HUES64 (cell line): ENCODE data around the gene ATP10D.

Experiments
- H3K27ac ChIP-seq: 2 replicates; pipeline ENCODE4 v1.7.0; 2013; ENCODE audit warnings: low read depth, low read length, inconsistent platforms
- H3K27me3 ChIP-seq: 2 replicates; pipeline ENCODE4 v1.6.1; 2013; ENCODE audit warnings: mild to moderate bottlenecking, low read length; ENCODE audit not compliant: insufficient read depth
- H3K36me3 ChIP-seq: 2 replicates; pipeline ENCODE4 v1.6.1; 2013; ENCODE audit warnings: mild to moderate bottlenecking, low read length; ENCODE audit not compliant: insufficient read depth
- H3K4me1 ChIP-seq: 2 replicates; pipeline ENCODE4 v1.6.1; 2013; ENCODE audit warnings: mild to moderate bottlenecking, low read length, moderate library complexity; ENCODE audit not compliant: insufficient read depth
- H3K4me3 ChIP-seq: 2 replicates; pipeline ENCODE4 v1.5.1; 2013; ENCODE audit warnings: mild to moderate bottlenecking, low read length, moderate library complexity
- H3K9ac ChIP-seq: 2 replicates; pipeline ENCODE4 v1.6.1; 2013; ENCODE audit warnings: mild to moderate bottlenecking, low read depth, low read length
- H3K9me3 ChIP-seq: 2 replicates; pipeline ENCODE4 v1.6.1; 2013; ENCODE audit warnings: low read depth, low read length; ENCODE audit not compliant: insufficient read depth
- WGBS: fragments of 150-250, 120-280 bp; methylation state at CpG from one replicate; pipeline ENCODE4 v1.1.7; 2013; ENCODE audit warnings: missing lambda C conversion rate; 5-methylcytosine and 5-hydroxymethylcytosine counted together

The ATP10D gene

DNA sequence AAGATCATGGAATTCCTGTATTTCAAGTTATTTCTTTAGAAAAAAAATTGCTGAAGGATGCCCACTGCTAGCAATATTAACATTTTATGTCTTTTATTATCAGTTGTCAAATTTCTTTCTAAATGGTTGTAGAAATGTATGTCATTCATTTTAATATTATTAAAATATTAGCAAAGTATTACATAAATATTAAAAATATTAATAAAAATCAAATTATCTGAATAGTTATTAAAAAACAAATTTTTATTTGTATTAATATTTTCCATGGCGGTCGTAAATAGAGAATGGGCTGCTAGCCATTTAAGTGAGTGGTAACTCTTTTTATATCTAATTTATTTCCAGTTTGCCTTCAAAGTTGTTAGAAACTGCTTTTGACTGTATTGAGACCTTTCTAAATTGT, 72.2 kb downstream of the ATP10D start:
- Histone ChIP-seq H3K27ac (no peak overlapping the region), H3K4me1 (no peaks in the 10 kb centered on the region), H3K4me3 (no peak overlapping the region), H3K9ac (no peak overlapping the region), H3K36me3 (no peaks in the 10 kb centered on the region), H3K9me3 (no peaks in the 10 kb centered on the region), H3K27me3 (no peaks in the 10 kb centered on the region)
- WGBS, result no CpG with 5 or more reads among the region's 2 CpGs

DNA sequence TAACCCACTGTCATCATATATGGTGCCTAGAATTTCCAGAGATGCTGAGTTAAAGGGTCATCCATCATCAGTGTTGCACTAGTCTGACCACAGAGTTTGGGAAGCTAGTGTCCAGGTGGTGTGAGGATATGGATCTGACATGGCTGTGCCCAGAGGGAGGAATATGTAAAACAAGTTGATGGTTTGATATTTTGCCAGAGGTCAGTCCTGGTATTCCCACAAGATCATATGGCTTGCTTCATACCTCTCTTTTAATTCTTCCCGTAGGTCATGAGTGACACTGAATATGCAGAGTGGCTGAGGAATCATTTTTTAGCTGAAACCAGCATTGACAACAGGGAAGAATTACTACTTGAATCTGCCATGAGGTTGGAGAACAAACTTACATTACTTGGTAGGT, 75.6 kb downstream of the ATP10D start:
- H3K4me3 ChIP-seq, result no peak overlapping the region
- no peaks in the 10 kb centered on the region for H3K9me3 ChIP-seq
- WGBS, result 100% methylated on average over 1 of the region's 1 CpG
- no peaks in the 10 kb centered on the region for H3K4me1 ChIP-seq
- no peaks in the 10 kb centered on the region for H3K27me3 ChIP-seq
- H3K27ac ChIP-seq, result no peak overlapping the region
- H3K9ac ChIP-seq, result no peak overlapping the region
- H3K36me3 ChIP-seq, result no peaks in the 10 kb centered on the region

DNA sequence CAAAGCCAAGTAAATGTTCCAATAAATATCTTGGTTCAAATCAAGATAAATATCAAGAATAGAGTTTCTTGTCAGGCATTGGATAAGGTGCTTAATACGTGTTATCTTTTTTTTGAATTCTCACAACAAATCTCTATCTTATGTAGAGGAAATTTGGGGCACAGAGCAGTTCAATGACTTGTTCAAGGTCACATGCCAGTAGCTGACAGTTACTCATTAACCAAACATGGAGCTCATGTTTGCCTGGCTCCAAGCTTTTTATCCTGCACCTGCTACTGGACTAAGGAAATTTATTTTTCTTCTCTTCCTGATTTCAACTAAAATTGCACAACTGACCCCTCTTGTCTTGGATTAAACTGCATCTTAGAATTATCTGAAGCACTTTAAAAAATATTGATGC, 76.3 kb downstream of the ATP10D start:
- Histone ChIP-seq H3K9ac (no peak overlapping the region), H3K4me1 (no peaks in the 10 kb centered on the region), H3K4me3 (no peak overlapping the region), H3K27me3 (no peaks in the 10 kb centered on the region), H3K36me3 (no peaks in the 10 kb centered on the region), H3K9me3 (no peaks in the 10 kb centered on the region), H3K27ac (no peak overlapping the region)
- WGBS, result no CpG with 5 or more reads among the region's 1 CpG

DNA sequence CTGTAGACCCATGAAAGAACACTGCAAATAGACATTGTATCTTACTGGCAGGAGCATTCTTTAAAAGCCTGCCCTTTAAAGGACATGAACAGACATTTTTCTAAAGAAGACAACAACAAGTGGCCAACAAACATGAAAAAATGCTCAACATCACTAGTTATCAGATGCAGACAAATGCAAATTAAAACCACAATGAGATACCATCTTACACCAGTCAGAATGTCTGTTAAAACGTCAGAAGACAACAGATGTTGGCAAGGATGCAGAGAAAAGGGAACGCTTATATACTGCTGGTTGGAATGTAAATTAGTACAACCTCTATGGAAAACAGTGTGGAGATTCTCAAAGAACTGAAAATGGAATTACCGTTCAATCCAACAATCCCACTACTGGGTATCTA, 77.2 kb downstream of the ATP10D start:
- H3K9me3 ChIP-seq, result no peaks in the 10 kb centered on the region
- no peak overlapping the region for H3K9ac ChIP-seq
- H3K36me3 ChIP-seq, result no peaks in the 10 kb centered on the region
- no peak overlapping the region for H3K27ac ChIP-seq
- H3K4me1 ChIP-seq, result no peaks in the 10 kb centered on the region
- H3K27me3 ChIP-seq, result no peaks in the 10 kb centered on the region
- H3K4me3 ChIP-seq, result no peak overlapping the region
- 89% methylated on average over 3 of the region's 3 CpGs for WGBS

DNA sequence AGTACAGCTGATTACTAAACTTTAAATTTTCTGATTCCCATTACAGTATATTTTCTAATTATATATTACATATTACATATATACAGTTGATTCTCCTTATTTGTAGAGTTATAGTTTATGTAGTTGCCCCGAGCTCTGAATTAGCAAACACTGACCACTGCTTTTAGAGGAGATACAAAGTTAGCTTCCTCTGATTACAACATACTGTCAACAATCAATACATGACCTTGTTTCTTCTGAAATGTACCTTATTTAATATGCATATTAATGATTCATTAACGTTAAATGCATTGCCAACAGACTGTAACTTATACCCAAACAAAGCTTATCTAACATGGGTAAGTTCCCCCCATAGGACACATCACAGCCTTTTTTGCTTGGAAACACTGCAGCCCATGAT, 81.5 kb downstream of the ATP10D start:
- no peaks in the 10 kb centered on the region for H3K36me3 ChIP-seq
- H3K4me1 ChIP-seq, result no peaks in the 10 kb centered on the region
- H3K9me3 ChIP-seq, result no peaks in the 10 kb centered on the region
- no peak overlapping the region for H3K9ac ChIP-seq
- H3K27ac ChIP-seq, result no peak overlapping the region
- no peak overlapping the region for H3K4me3 ChIP-seq
- no peaks in the 10 kb centered on the region for H3K27me3 ChIP-seq
- WGBS, result 96% methylated on average over 1 of the region's 2 CpGs

DNA sequence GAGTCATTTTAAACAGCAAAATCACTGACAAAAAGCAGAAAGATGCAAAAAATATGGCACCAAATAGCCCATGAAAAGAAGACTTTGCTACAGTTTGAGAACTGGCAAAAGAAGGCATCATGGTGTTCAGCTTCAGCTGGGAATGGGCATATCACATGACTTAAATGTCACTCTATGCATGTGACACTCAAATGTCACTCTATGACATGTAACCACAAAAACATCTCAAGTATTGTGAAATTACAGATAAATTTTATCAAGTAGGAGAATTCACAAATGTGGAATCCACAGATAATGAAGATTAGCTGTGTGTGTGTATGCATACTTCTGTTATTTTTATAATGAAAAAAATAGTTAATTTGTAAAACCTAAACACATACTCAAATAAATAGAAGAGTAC, 81.9 kb downstream of the ATP10D start:
- Histone ChIP-seq H3K36me3 (no peaks in the 10 kb centered on the region), H3K27me3 (no peaks in the 10 kb centered on the region), H3K9me3 (no peaks in the 10 kb centered on the region), H3K4me3 (no peak overlapping the region), H3K9ac (no peak overlapping the region), H3K27ac (no peak overlapping the region), H3K4me1 (no peaks in the 10 kb centered on the region)

DNA sequence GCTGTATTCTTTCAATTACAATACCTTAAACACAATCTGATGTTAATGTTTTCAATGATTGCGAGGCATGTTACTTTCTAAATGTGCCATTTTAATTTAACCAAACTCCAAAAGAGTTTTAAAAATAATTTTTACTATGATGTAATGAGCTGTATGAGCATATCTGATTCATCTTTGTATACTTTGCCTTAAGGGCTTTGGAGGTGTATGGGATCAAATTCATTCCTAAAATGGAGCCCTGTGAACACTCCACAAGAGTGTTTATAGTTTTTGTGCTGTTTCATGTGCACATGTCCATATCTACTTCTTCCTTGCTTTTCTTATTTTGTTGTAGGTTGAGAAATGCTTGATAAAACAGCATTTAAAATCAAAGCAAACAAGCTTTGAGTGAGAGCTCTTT, 82.4 kb downstream of the ATP10D start:
- Histone ChIP-seq H3K4me1 (no peaks in the 10 kb centered on the region), H3K27me3 (no peaks in the 10 kb centered on the region), H3K4me3 (no peak overlapping the region), H3K27ac (no peak overlapping the region), H3K9ac (no peak overlapping the region), H3K36me3 (no peaks in the 10 kb centered on the region), H3K9me3 (no peaks in the 10 kb centered on the region)
- no CpG with 5 or more reads among the region's 1 CpG for WGBS

DNA sequence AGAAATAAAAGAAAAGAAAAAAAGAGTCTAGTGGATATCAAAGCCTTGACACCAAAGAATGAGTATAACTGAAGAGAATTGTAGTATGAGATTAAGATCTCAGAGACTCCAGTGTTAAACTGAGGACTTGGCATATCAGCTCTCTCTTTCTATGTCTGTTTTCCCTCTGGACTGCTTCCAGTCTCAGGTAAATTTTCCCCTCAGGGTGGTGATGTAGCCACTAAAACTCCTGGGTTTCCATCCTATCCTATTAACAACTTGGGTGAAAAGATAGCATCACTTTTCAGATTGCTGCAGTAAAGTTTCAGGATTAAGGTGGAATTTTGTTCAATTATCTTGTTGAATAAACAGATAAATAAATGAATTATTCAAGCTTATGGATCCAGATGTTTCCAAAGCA, 85.7 kb downstream of the ATP10D start:
- Histone ChIP-seq H3K4me1 (no peaks in the 10 kb centered on the region), H3K27ac (no peak overlapping the region), H3K36me3 (no peaks in the 10 kb centered on the region), H3K9ac (no peak overlapping the region), H3K4me3 (no peak overlapping the region), H3K9me3 (no peaks in the 10 kb centered on the region), H3K27me3 (no peaks in the 10 kb centered on the region)

DNA sequence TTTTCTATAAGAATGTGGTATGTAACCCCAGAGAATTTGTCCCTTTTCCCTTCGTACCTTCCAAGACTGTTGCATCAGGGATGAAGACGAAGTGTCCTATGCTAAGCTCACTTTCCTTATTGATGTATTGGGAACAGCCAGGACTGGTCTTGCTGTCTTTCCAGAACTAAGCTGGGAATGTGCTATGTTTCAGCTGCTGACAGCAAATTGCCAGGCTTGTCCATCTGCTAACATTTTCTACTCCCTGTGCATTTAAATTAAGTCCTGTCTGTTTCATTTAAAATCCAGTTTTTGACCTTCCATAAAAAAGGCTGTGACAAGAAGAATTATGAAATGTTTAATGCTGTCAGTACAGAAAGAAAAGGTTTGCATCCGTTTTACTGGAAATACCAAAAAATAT, 87.9 kb downstream of the ATP10D start:
- Histone ChIP-seq H3K4me1 (no peaks in the 10 kb centered on the region), H3K36me3 (no peaks in the 10 kb centered on the region), H3K9ac (no peak overlapping the region), H3K4me3 (no peak overlapping the region), H3K27ac (no peak overlapping the region), H3K9me3 (no peaks in the 10 kb centered on the region), H3K27me3 (no peaks in the 10 kb centered on the region)
- WGBS, result 100% methylated on average over 2 of the region's 3 CpGs

DNA sequence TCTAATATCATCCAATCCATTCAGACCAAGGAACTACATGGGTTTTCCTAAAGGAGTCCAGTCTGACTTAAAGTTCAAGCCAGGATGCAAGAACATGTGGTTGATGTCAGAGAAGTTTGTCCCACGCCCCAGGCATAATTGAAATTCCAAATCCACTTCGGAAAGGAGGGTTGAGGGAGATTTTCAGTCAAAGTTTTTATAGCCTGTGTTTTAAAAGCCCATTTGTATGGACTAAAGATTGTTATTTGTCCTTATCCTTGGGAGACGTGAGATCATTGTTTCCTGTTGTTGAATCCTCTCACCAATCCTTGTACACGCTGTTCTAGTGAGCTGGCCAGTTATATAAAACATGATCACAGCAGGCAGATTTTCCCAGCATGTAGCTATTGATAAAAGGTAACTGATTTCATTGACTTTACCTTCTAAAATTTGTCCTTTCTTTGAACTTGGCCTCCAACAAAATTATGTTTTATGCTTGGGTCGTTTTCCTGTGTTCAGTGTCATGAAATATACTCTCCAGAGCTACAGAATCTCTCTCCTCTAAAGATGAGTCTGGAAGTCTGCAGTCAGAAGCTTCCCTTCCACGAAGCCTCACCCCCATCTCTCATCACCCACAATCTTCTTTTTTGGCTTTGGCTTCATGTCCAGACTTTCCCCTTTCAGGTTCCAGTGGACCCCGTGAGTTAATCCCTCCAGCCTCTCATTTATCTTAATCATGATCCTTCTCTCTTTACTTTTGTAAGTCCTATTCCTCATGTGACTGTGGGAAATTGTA, 92.9 kb downstream of the ATP10D start:
- H3K36me3 ChIP-seq, result no peaks in the 10 kb centered on the region
- no peaks in the 10 kb centered on the region for H3K27me3 ChIP-seq
- no peaks in the 10 kb centered on the region for H3K9me3 ChIP-seq
- no peak overlapping the region for H3K4me3 ChIP-seq
- no peak overlapping the region for H3K9ac ChIP-seq
- no peak overlapping the region for H3K27ac ChIP-seq
- H3K4me1 ChIP-seq, result no peaks in the 10 kb centered on the region
- WGBS, result 89% methylated on average over 7 of the region's 7 CpGs

DNA sequence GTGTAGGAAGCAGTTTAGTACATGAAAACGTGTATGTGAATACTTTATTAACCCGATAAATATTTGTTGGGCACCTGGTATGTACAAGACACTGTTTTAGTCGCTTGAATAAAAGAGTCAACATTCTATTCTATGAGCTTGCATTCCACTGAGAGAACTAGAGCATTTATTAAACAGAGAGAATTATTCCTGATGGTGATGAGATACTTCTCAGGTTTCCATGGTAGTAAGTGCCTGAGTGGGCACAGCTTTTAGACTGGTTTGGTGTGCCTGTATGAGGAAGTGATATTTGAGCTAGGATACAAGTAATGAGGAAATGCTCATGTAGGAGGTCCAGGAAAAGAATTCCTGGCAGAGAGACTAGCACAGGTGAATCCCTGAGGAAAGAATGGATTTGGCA, 94.2 kb downstream of the ATP10D start:
- H3K9me3 ChIP-seq, result no peaks in the 10 kb centered on the region
- no peaks in the 10 kb centered on the region for H3K36me3 ChIP-seq
- no peak overlapping the region for H3K27ac ChIP-seq
- no peak overlapping the region for H3K9ac ChIP-seq
- no peak overlapping the region for H3K4me3 ChIP-seq
- H3K27me3 ChIP-seq, result no peaks in the 10 kb centered on the region
- H3K4me1 ChIP-seq, result no peaks in the 10 kb centered on the region
- WGBS, result 85% methylated on average over 3 of the region's 3 CpGs

DNA sequence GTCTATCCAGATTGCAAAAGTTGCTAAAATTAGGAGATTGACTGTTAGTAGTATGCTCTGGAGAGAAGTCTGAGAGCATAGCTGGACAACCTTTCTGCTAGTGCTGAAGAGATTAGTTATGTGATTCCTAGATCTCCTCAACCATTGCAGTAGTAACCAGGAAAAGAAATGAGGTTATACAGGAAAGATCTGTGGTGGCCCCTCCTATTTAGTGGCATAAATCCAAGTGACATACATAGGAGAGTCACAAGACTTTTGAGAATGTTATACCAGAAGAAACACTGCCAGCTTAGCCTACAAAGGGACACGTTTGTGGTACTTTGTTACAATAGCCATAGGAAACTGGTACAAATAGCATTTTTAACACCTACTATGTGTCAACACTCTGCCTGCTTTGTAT, 105.2 kb downstream of the ATP10D start:
- Histone ChIP-seq H3K27ac (no peak overlapping the region), H3K4me1 (no peaks in the 10 kb centered on the region), H3K36me3 (peaks cover 3% of the 10 kb centered on the region; the same call in 1 of the 2 replicates), H3K9ac (no peak overlapping the region), H3K9me3 (no peaks in the 10 kb centered on the region; the same call in 1 of the 2 replicates), H3K4me3 (no peak overlapping the region), H3K27me3 (no peaks in the 10 kb centered on the region)
- 86% methylated on average over 1 of the region's 1 CpG for WGBS
